ENCODE results near the gene ADH6.
"Not testable (repeated sequence)": the region's sequence is repeated elsewhere in the genome, so short reads cannot be mapped to it uniquely, and the experiment has no call there.

The ADH6 gene

GRCh38 chr4:99201690-99202089 lies 17.4 kb downstream of the ADH6 start:
- TF ChIP-seq POLR2A (IDR thresholded peaks at IDR 0.05; ENCODE audit: low read depth, low read length) = no peak
- no peak for DNase-seq (ENCODE audit: insufficient read length, low spot score)
- FAIRE-seq = no peak

- TF ChIP-seq POU2F2 (IDR thresholded peaks at IDR 0.05; ENCODE audit: low read depth, low read length) (no peak), PAX5 (IDR thresholded peaks at IDR 0.05; ENCODE audit: insufficient read depth, low read length, severe bottlenecking) (no peak), POLR2AphosphoS5 (IDR thresholded peaks at IDR 0.05; ENCODE audit: low read depth, low read length) (no peak), POLR2A (IDR thresholded peaks at IDR 0.05; ENCODE audit: low read depth, low read length) (no peak), SPI1 (IDR thresholded peaks at IDR 0.05; ENCODE audit: low read depth, low read length) (no peak), TAF1 (IDR thresholded peaks at IDR 0.05; ENCODE audit: low read depth, low read length) (no peak)
- FAIRE-seq = no peak
- DNase-seq (ENCODE audit: insufficient read length, low spot score) = no peak
Observed at GRCh38 chr4:99200138-99200537, 18.9 kb downstream of the ADH6 start.

DNA sequence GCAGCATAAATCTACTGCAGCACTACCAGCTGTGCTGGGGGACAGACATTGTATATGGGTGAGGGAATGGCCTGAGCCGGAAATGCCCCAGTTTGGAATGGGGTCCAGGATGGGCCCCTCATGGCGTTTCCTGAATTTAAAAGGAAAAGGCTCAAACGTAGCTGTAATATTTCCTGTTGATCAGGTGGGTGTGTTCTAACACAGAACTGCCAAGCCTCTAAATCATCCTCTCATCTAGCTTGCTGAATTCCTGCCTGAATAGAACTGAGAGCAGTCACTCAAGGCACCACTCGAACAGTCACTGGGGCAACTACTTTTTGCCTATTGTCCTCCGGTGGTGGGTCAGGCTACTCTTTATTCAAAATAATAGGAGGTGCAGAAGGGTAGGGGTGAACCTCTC lies 28.7 kb downstream of the ADH6 start:
- DNase-seq (ENCODE audit: insufficient read length, low spot score) (no peak), FAIRE-seq (no peak)
- no peak for TF ChIP-seq POLR2AphosphoS5 (IDR thresholded peaks at IDR 0.05; ENCODE audit: low read depth, low read length)
- no peak for TF ChIP-seq PAX5 (IDR thresholded peaks at IDR 0.05; ENCODE audit: insufficient read depth, low read length, severe bottlenecking)
- no peak for TF ChIP-seq POLR2A (IDR thresholded peaks at IDR 0.05; ENCODE audit: low read depth, low read length)
- TF ChIP-seq SPI1 (IDR thresholded peaks at IDR 0.05; ENCODE audit: low read depth, low read length) = no peak
- TF ChIP-seq TAF1 (IDR thresholded peaks at IDR 0.05; ENCODE audit: low read depth, low read length) = no peak
- TF ChIP-seq POU2F2 (IDR thresholded peaks at IDR 0.05; ENCODE audit: low read depth, low read length) = no peak

DNA sequence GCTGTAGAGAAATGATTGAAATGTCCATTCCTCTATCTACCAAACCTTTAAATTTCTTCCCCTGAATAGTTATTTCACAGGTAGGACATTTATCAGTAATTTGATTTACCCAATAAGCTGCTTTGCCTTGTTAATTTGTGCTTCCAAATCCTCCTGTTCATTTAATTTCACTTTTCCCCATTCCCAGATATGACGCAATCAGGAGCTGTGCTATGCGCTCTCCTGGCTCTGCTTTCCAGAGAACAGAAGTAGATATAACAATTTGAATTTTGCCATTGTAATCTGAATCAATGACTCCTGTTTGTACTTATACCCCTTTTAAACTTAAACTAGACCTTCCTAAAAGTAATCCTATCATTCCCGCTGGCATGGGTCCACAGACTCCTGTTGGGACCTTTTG lies 29.1 kb downstream of the ADH6 start:
- not testable (repeated sequence) for DNase-seq (ENCODE audit: insufficient read length, low spot score); FAIRE-seq

DNA sequence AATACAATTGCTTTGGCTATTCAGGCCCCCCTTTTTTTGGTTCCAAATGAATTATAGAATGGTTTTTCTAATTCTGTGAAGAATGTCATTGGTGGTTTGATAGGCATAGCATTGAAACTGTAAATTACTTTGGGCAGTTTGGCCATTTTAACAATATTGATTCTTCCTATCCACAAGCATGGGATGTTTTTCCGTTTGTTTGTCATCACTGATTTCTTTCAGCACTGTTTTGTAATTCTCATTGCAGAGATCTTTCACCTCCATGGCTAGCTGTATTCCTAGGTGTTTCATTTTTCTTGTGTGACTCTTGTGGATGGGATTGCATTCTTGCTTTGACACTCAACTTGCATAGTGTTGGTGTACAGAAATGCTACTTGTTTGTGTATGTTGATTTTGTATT lies 33.0 kb downstream of the ADH6 start:
- TF ChIP-seq POU2F2 (IDR thresholded peaks at IDR 0.05; ENCODE audit: low read depth, low read length) = no peak
- DNase-seq (ENCODE audit: insufficient read length, low spot score) (no peak), FAIRE-seq (no peak)

- TF ChIP-seq TAF1 (IDR thresholded peaks at IDR 0.05; ENCODE audit: low read depth, low read length) (no peak), PAX5 (IDR thresholded peaks at IDR 0.05; ENCODE audit: insufficient read depth, low read length, severe bottlenecking) (no peak), SPI1 (IDR thresholded peaks at IDR 0.05; ENCODE audit: low read depth, low read length) (no peak), POLR2AphosphoS5 (IDR thresholded peaks at IDR 0.05; ENCODE audit: low read depth, low read length) (no peak), POLR2A (IDR thresholded peaks at IDR 0.05; ENCODE audit: low read depth, low read length) (no peak), POU2F2 (IDR thresholded peaks at IDR 0.05; ENCODE audit: low read depth, low read length) (no peak)
- DNase-seq (ENCODE audit: insufficient read length, low spot score) = no peak
- FAIRE-seq = no peak
Observed at GRCh38 chr4:99185581-99185980, 33.5 kb downstream of the ADH6 start.

GRCh38 chr4:99180382-99181070 lies 38.5 kb downstream of the ADH6 start:
- no peak for DNase-seq (ENCODE audit: insufficient read length, low spot score)
- no peak for TF ChIP-seq SPI1 (IDR thresholded peaks at IDR 0.05; ENCODE audit: low read depth, low read length)
- TF ChIP-seq POU2F2 (IDR thresholded peaks at IDR 0.05; ENCODE audit: low read depth, low read length) = no peak
- no peak for TF ChIP-seq POLR2A (IDR thresholded peaks at IDR 0.05; ENCODE audit: low read depth, low read length)
- no peak for TF ChIP-seq PAX5 (IDR thresholded peaks at IDR 0.05; ENCODE audit: insufficient read depth, low read length, severe bottlenecking)
- no peak for TF ChIP-seq TAF1 (IDR thresholded peaks at IDR 0.05; ENCODE audit: low read depth, low read length)
- TF ChIP-seq POLR2AphosphoS5 (IDR thresholded peaks at IDR 0.05; ENCODE audit: low read depth, low read length) = no peak
- no peak for FAIRE-seq

DNA sequence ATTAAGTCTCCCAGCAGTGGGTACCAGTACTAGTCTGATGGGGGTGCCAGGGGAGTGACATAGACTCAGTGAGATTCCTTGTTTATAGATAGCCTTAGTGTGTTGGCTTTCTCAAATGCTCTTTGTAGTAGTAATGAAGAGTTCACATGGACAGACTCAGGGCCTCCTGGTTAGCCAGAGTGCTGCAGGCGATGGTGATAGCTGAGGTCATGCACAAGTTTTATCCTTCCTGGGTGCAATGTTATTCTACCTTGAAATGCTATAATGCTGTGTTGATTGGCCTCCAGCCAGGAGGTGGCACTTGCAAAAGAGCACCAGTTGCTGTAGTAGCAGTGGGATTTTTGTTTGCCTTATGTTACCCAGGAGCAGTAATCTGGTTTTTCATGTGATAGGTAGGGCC lies 39.4 kb downstream of the ADH6 start:
- no peak for DNase-seq (ENCODE audit: insufficient read length, low spot score)
- TF ChIP-seq PAX5 (IDR thresholded peaks at IDR 0.05; ENCODE audit: insufficient read depth, low read length, severe bottlenecking) = no peak
- no peak for TF ChIP-seq POLR2AphosphoS5 (IDR thresholded peaks at IDR 0.05; ENCODE audit: low read depth, low read length)
- no peak for TF ChIP-seq TAF1 (IDR thresholded peaks at IDR 0.05; ENCODE audit: low read depth, low read length)
- no peak for TF ChIP-seq POLR2A (IDR thresholded peaks at IDR 0.05; ENCODE audit: low read depth, low read length)
- no peak for TF ChIP-seq SPI1 (IDR thresholded peaks at IDR 0.05; ENCODE audit: low read depth, low read length)
- TF ChIP-seq POU2F2 (IDR thresholded peaks at IDR 0.05; ENCODE audit: low read depth, low read length) = no peak
- no peak for FAIRE-seq

- FAIRE-seq = no peak
- no peak for DNase-seq (ENCODE audit: insufficient read length, low spot score)
- TF ChIP-seq POU2F2 (IDR thresholded peaks at IDR 0.05; ENCODE audit: low read depth, low read length) (no peak), POLR2AphosphoS5 (IDR thresholded peaks at IDR 0.05; ENCODE audit: low read depth, low read length) (no peak), PAX5 (IDR thresholded peaks at IDR 0.05; ENCODE audit: insufficient read depth, low read length, severe bottlenecking) (no peak), TAF1 (IDR thresholded peaks at IDR 0.05; ENCODE audit: low read depth, low read length) (no peak), SPI1 (IDR thresholded peaks at IDR 0.05; ENCODE audit: low read depth, low read length) (no peak), POLR2A (IDR thresholded peaks at IDR 0.05; ENCODE audit: low read depth, low read length) (no peak)
Observed at GRCh38 chr4:99179178-99179577, 39.9 kb downstream of the ADH6 start.

DNA sequence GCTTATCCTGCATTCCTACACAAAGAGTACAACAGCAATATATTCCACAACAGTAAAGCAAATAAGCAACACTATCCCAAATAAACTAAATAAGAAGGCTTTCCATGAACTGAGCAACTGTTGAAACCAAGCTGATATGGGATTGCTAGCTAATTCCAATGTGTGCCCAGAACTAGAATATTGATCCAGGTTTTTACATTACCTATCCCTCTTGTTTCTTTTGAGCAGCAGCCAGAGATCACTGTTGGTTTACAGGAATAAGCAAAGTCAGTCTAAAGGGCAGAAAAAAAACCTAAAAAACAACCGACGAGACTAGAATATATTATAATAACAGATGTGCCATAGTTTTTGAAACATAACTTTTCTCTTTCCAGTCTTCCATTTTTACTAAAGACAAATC lies 52.5 kb downstream of the ADH6 start:
- FAIRE-seq (no peak), DNase-seq (ENCODE audit: insufficient read length, low spot score) (no peak)
- TF ChIP-seq SPI1 (IDR thresholded peaks at IDR 0.05; ENCODE audit: low read depth, low read length) = no peak

DNA sequence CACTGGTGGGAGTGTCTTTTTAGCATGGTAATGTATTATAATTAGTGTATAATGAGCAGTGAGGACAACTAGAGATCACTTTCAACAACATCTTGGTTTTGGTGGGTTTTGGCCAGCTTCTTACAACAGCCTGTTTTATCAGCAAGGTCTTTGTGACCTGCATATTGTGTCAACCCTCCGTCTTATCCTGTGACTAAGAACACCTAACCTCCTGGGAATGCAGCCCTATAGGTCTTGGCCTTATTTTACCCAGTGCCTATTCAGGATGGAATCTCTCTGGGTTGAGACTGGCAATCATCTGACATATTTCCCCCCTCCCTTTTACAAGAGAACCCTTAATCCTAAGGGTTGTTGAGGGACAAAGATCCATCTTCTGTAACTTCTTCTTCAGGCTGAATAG lies 53.1 kb downstream of the ADH6 start:
- no peak for TF ChIP-seq POLR2A (IDR thresholded peaks at IDR 0.05; ENCODE audit: low read depth, low read length)
- no peak for TF ChIP-seq PAX5 (IDR thresholded peaks at IDR 0.05; ENCODE audit: insufficient read depth, low read length, severe bottlenecking)
- TF ChIP-seq POLR2AphosphoS5 (IDR thresholded peaks at IDR 0.05; ENCODE audit: low read depth, low read length) = no peak
- no peak for TF ChIP-seq SPI1 (IDR thresholded peaks at IDR 0.05; ENCODE audit: low read depth, low read length)
- TF ChIP-seq POU2F2 (IDR thresholded peaks at IDR 0.05; ENCODE audit: low read depth, low read length) = no peak
- no peak for TF ChIP-seq TAF1 (IDR thresholded peaks at IDR 0.05; ENCODE audit: low read depth, low read length)
- FAIRE-seq (no peak), DNase-seq (ENCODE audit: insufficient read length, low spot score) (no peak)

Measured in GM12891 (cell line).